Ishikawa (cell line): ENCODE results near the gene AURKAIP1.

Experiments
- CEBPB ChIP-seq: IDR thresholded peaks from 2 replicates; pipeline ENCODE4 v1.6.1; 2012
- CREB1 ChIP-seq: IDR thresholded peaks from 2 replicates; pipeline ENCODE4 v1.6.1; 2012; ENCODE audit warnings: low read depth
- EGR1 ChIP-seq: IDR thresholded peaks from 2 replicates; pipeline ENCODE4 v1.6.1; 2012
- EP300 ChIP-seq: IDR thresholded peaks from 2 replicates; pipeline ENCODE4 v1.6.1; 2012; ENCODE audit warnings: borderline replicate concordance
- FOXM1 ChIP-seq: IDR thresholded peaks from 2 replicates; pipeline ENCODE4 v1.6.1; 2012; ENCODE audit warnings: low read depth, borderline replicate concordance
- MAX ChIP-seq: IDR thresholded peaks from 2 replicates; pipeline ENCODE4 v1.6.1; 2012
- NFIC ChIP-seq: IDR thresholded peaks from 2 replicates; pipeline ENCODE4 v1.6.1; 2012
- RAD21 ChIP-seq: IDR thresholded peaks from 2 replicates; pipeline ENCODE4 v1.6.1; 2012; ENCODE audit warnings: low read depth
- TAF1 ChIP-seq: IDR thresholded peaks from 2 replicates; pipeline ENCODE4 v1.6.1; 2012; ENCODE audit warnings: low read depth, mild to moderate bottlenecking
- TCF12 ChIP-seq: IDR thresholded peaks from 2 replicates; pipeline ENCODE4 v1.6.1; 2012; ENCODE audit warnings: low read depth
- TEAD4 ChIP-seq: IDR thresholded peaks from 2 replicates; pipeline ENCODE4 v1.6.1; 2012
- YY1 ChIP-seq: IDR thresholded peaks from 2 replicates; pipeline ENCODE4 v1.6.1; 2012; ENCODE audit warnings: low read depth
- ZBTB7A ChIP-seq: IDR thresholded peaks from 2 replicates; pipeline ENCODE4 v1.6.1; 2012; ENCODE audit warnings: low read depth
- TF ChIP-seq, protein P1 (sequence below): IDR thresholded peaks from 2 replicates; pipeline ENCODE4 v1.6.1; 2012; ENCODE audit warnings: low read depth, mild to moderate bottlenecking
- TF ChIP-seq, protein P2 (sequence below): IDR thresholded peaks from 2 replicates; pipeline ENCODE4 v1.6.1; 2012

Gene AURKAIP1

DNA sequence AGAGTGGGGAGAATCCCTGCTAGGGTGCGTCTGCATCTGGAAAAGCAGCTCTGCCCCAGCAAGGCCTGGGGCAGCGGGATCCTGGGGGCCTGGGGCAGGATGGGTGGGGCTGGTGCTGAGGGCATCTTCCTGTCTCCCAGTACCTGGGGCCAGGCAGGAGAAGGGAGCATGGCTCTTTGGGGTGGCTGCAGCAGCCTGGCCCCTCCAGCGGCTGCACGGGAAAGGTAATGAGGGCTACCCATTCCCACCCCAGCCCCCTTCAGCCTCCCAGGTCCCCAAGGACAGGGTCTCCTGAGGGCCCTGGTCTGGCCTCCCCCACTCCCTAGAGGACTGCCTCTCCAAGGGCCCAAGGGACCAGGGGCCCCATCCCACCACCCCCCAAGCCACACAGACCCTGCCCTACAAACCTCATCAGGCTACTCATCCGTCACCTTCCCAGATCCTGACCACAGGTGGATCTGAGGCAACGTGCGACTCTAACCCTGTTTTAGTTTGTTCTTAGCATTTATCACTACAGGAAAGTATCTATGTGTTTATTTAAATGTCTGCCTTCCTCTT, 47.0 kb upstream of the AURKAIP1 start:
- TF ChIP-seq CEBPB, result no peak
- no peak for TF ChIP-seq TAF1
- TF ChIP-seq EGR1, result no peak
- TF ChIP-seq, protein P1, sequence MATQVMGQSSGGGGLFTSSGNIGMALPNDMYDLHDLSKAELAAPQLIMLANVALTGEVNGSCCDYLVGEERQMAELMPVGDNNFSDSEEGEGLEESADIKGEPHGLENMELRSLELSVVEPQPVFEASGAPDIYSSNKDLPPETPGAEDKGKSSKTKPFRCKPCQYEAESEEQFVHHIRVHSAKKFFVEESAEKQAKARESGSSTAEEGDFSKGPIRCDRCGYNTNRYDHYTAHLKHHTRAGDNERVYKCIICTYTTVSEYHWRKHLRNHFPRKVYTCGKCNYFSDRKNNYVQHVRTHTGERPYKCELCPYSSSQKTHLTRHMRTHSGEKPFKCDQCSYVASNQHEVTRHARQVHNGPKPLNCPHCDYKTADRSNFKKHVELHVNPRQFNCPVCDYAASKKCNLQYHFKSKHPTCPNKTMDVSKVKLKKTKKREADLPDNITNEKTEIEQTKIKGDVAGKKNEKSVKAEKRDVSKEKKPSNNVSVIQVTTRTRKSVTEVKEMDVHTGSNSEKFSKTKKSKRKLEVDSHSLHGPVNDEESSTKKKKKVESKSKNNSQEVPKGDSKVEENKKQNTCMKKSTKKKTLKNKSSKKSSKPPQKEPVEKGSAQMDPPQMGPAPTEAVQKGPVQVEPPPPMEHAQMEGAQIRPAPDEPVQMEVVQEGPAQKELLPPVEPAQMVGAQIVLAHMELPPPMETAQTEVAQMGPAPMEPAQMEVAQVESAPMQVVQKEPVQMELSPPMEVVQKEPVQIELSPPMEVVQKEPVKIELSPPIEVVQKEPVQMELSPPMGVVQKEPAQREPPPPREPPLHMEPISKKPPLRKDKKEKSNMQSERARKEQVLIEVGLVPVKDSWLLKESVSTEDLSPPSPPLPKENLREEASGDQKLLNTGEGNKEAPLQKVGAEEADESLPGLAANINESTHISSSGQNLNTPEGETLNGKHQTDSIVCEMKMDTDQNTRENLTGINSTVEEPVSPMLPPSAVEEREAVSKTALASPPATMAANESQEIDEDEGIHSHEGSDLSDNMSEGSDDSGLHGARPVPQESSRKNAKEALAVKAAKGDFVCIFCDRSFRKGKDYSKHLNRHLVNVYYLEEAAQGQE, result no peak
- no peak for TF ChIP-seq MAX
- TF ChIP-seq TEAD4, result no peak
- TF ChIP-seq FOXM1, result no peak
- TF ChIP-seq NFIC, result no peak
- no peak for TF ChIP-seq RAD21
- no peak for TF ChIP-seq EP300
- TF ChIP-seq CREB1, result no peak
- TF ChIP-seq, protein P2, sequence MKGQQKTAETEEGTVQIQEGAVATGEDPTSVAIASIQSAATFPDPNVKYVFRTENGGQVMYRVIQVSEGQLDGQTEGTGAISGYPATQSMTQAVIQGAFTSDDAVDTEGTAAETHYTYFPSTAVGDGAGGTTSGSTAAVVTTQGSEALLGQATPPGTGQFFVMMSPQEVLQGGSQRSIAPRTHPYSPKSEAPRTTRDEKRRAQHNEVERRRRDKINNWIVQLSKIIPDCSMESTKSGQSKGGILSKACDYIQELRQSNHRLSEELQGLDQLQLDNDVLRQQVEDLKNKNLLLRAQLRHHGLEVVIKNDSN, result no peak
- TF ChIP-seq ZBTB7A, result no peak
- TF ChIP-seq TCF12, result no peak
- TF ChIP-seq YY1, result no peak

DNA sequence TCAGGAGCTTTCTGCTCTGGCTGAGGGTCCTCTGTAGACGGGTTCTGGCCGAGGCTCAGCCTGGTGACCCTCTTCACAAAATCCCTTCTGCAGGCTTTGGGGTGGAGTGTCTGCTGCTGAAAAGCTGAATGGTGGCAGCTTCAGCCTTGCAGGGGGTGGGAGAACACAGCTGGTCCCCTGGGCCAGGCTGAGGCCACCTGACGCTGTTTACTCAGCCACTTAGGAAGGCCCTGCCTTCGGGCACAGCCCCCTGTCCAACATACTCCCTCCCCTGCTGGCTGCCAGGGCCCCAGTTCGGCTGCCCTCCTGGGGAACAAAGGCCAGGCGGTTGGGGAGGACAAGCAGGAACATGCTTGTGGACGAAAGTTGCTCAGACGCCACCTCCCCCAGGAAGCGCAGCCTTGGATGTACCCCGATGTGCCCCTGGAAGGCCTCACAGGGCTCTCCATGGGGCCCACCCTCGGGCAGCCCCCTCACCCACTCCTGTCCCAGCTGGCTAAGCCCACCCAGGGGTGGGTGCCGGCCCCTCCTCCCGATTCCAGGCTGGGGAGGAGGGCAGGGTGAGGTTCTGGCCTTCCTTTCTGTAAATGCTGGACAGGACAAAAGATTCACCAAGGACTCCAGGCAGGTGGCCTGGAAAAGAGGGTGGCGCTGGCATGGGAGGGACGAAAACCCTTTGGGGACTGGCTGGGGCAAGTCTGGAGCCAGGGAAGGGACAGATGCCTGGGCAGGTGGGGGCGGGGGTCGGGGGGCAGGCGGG, 46.3 kb upstream of the AURKAIP1 start, which contains the start of gene ANKRD65:
Gene ANKRD65, minus strand, starts transcription at position 130 of the 760 bp plus-strand sequence. CDS start 271 bp downstream, outside the sequence.
- no peak for TF ChIP-seq TEAD4
- no peak for TF ChIP-seq YY1
- TF ChIP-seq, protein P1, result no peak
- no peak for TF ChIP-seq CEBPB
- no peak for TF ChIP-seq FOXM1
- no peak for TF ChIP-seq RAD21
- no peak for TF ChIP-seq ZBTB7A
- TF ChIP-seq, protein P2, result no peak
- no peak for TF ChIP-seq CREB1
- no peak for TF ChIP-seq TCF12
- no peak for TF ChIP-seq NFIC
- TF ChIP-seq MAX, result no peak
- TF ChIP-seq EGR1, result no peak
- no peak for TF ChIP-seq EP300
- TF ChIP-seq TAF1, result no peak

GRCh38 chr1:1420654-1421141, 45.7 kb upstream of the AURKAIP1 start:
- TF ChIP-seq MAX (no peak), CREB1 (no peak), CEBPB (no peak), TAF1 (no peak), YY1 (no peak), TCF12 (no peak), NFIC (no peak), ZBTB7A (no peak), TEAD4 (no peak), FOXM1 (no peak), RAD21 (no peak), EP300 (no peak), EGR1 (no peak)
- TF ChIP-seq, protein P2, result no peak
- TF ChIP-seq, protein P1, result no peak
